Stomach (tissue), 9 donors: Measurements from ENCODE around the gene MPI. TPM values are rescaled to one million over a fixed set of nuclear protein-coding genes. Genes with fewer than 3 reads are reported as not detected.

Experiments used
- DNase-seq, 2 donors: peaks; one replicate each; pipeline versions ENCODE4 v3.0.0 to v3.0.0-alpha.2; 2013 to 2019
- H3K27ac ChIP-seq, 5 donors: fragments of 200-600 bp in 4 of 5; sonication (generic) in 4 of 5; one replicate each; pipeline ENCODE4 v1.5.1; 2013 to 2019; ENCODE audit warnings: mild to moderate bottlenecking in 1 of 5, moderate library complexity in 1 of 5
- H3K27me3 ChIP-seq, 3 donors: fragments of 200-600 bp; sonication (generic); one replicate each; pipeline ENCODE4 v1.5.1; 2017 to 2019; ENCODE audit warnings: mixed run types in 1 of 3
- H3K36me3 ChIP-seq, 4 donors: fragments of 200-600 bp; sonication (generic); 1 replicate in 3 of 4; 2 replicates in 1 of 4; pipeline ENCODE4 v1.5.1; 2016 to 2019
- H3K4me1 ChIP-seq, 4 donors: fragments of 200-600 bp; sonication (generic); one replicate each; pipeline ENCODE4 v1.5.1; 2016 to 2019
- H3K4me3 ChIP-seq, 4 donors: fragments of 200-600 bp; sonication (generic) in 3 of 4; one replicate each; pipeline ENCODE4 v1.5.1; 2016 to 2019; ENCODE audit warnings: mild to moderate bottlenecking in 1 of 4
- H3K9me3 ChIP-seq, 4 donors: fragments of 200-600 bp; sonication (generic); one replicate each; pipeline ENCODE4 v1.5.1; 2016 to 2019
- EP300 ChIP-seq: sonication (generic); formaldehyde crosslinking; IDR thresholded peaks from one replicate; pipeline ENCODE4 v1.6.1; 2017; ENCODE audit warnings: antibody characterized with exemption
- POLR2A ChIP-seq, 4 donors: fragments of 450-650 bp; IDR thresholded peaks; one replicate each; pipeline ENCODE4 v1.6.1; 2016; ENCODE audit warnings: antibody characterized with exemption in 4 of 4, control low read depth in 2 of 4, mild to moderate bottlenecking in 1 of 4, moderate library complexity in 1 of 4
- POLR2AphosphoS5 ChIP-seq, 3 donors: sonication (generic); formaldehyde crosslinking; IDR thresholded peaks; one replicate each; pipeline ENCODE4 v1.6.1; 2016; ENCODE audit warnings: antibody characterized with exemption in 3 of 3
- WGBS, 5 donors: extraction: QIAGEN DNeasy Blood & Tissue Kit in 3 of 5; methylation state at CpG; one replicate each; pipeline versions ENCODE4 v1.1.5 to v1.1.7; 2013 to 2018; 5-methylcytosine and 5-hydroxymethylcytosine counted together
- intact Hi-C: fragments of 100-400 bp; cut with DNase I; formaldehyde crosslinking; loops from one replicate; pipeline ENCODE4 v1.15.1; 2023; ENCODE audit warnings: low total_unique reads
- polyA plus RNA-seq, 3 donors: library from polyadenylated mRNA; stranded (reverse); fragments of 200-250 nt; gene quantifications; one replicate each; pipeline ENCODE4 v1.2.3, GENCODE V29; 2013
- total RNA-seq, 5 donors: library from RNA; depleted of rRNA; stranded (reverse); fragments of >200 nt; gene quantifications; one replicate each; pipeline versions ENCODE4 v1.1.0 to v1.2.3, GENCODE V29; 2014 to 2016
- TF ChIP-seq, protein P1 (sequence below), 7 experiments: fragments of 450-650 bp in 4 of 7; fragments of 200-600 bp in 3 of 7; sonication (generic) in 3 of 7; IDR thresholded peaks; one replicate each; pipeline ENCODE4 v1.5.1; 2016 to 2019; ENCODE audit warnings: antibody characterized with exemption in 7 of 7, control low read depth in 2 of 7, mild to moderate bottlenecking in 1 of 7
- donor health status: healthy with polysubstance abuse.
- donor health status: Bipolar disorder and iron deficiency.
- donor health status: healthy.

Gene MPI
- total and polyA plus RNA-seq, 8 donors: 17.0 to 35.7 (median 20.4) TPM

DNA sequence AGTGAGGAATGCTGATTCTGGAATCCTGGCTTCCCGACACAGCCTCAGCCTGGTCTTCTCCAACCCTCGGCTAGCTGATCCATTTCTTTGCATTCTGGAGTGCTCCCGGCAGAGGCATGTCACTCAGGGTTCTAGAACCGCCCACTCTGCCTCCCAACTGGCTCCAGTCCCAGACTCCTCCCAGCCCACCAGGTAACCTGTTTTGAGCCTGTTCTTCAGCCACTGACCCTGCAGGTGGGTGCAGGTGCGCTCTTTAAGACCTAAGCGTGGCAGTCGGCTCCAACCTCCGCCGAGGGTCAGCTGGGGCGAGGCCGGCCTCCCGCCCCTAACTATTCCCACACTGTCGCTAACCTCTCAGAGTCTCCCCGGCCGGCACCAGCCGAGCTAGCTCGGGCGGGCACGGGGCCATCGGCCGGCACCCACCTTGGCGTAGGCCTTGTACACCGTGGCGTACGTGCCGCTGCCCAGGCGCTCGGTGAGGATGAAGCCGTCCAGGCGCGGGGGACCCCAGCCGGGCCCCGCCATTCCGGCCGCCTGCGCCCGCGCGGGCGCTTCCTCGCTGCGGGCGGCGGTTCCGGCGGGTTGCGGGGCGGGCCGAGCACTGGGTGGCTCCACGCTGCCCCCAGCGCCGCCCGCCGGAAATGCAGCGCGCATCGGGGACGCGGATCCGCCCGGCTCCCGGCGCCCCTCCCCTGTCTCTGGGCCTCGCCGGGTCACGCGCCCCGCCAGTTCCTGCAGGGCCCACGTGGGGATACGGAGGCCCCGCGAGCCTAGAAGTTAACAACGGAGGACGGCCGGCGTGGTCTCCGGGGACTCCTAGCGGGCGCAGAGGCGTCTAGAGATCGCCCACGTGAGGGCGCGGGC lies 47.0 kb upstream of the MPI start, which contains the start of gene ULK3:
Gene ULK3 (minus strand): TSS at position 576 of the 864 bp plus-strand sequence. CDS start 51 bp downstream, at position 525.
- Histone ChIP-seq H3K36me3 (peaks cover 16 to 76% (median 69%) of the 10 kb centered on the region in 4 donors), H3K27ac (peak within 1 kb of the TSS; percentile 85 to 93 (median 88)), H3K27me3 (no peaks in the 10 kb centered on the region), H3K9me3 (no peaks in the 10 kb centered on the region), H3K4me3 (peak within 1 kb of the TSS; percentile 75 to 84 (median 80)), H3K4me1 (peaks cover 22 to 56% (median 37%) of the 10 kb centered on the region in 4 donors)
- peak; percentile 93 to 97 for DNase-seq
- TF ChIP-seq EP300: no peak
- peak; percentile 29 to 86 (median 36) for TF ChIP-seq POLR2AphosphoS5 (IDR thresholded peaks at IDR 0.05)
- TF ChIP-seq, protein P1, sequence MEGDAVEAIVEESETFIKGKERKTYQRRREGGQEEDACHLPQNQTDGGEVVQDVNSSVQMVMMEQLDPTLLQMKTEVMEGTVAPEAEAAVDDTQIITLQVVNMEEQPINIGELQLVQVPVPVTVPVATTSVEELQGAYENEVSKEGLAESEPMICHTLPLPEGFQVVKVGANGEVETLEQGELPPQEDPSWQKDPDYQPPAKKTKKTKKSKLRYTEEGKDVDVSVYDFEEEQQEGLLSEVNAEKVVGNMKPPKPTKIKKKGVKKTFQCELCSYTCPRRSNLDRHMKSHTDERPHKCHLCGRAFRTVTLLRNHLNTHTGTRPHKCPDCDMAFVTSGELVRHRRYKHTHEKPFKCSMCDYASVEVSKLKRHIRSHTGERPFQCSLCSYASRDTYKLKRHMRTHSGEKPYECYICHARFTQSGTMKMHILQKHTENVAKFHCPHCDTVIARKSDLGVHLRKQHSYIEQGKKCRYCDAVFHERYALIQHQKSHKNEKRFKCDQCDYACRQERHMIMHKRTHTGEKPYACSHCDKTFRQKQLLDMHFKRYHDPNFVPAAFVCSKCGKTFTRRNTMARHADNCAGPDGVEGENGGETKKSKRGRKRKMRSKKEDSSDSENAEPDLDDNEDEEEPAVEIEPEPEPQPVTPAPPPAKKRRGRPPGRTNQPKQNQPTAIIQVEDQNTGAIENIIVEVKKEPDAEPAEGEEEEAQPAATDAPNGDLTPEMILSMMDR (IDR thresholded peaks at IDR 0.05): peak in 5 of 7 experiments; percentile 55 to 90 (median 64)
- TF ChIP-seq POLR2A (IDR thresholded peaks at IDR 0.05): no peak
- intact Hi-C loops: loop anchor here (10.0 kb wide), 1 partner anchor 52 kb away; the partner anchor contains the start of gene MPI
- WGBS, 5 donors: 0 to 1% (median 0%) methylated on average over 26 to 84 of the region's 84 CpGs

DNA sequence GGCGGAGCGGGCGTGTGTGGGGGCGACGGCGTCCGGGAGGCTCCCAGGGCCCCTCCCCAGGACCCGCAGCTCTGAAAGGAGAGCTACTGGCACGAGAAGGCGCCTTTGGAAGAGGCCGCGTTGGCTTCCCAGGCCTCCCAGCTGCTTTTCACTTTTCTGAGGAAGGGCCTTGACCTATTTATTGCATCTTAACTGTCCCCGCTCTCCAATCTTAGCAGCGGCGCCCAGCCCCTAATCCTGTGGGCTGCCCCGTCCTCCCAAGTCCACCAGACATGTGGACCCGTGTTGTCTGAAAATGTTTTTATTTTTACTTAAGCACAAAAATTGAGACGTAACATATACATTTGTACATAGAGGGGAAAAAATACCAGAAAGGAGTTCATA lies 46.4 kb upstream of the MPI start:
- intact Hi-C loops: loop anchor here (10.0 kb wide), 1 partner anchor 51 kb away; the partner anchor contains the start of gene MPI
- no peaks in the 10 kb centered on the region for H3K27me3 ChIP-seq
- 16 to 19% (median 17%) methylated on average over 16 to 18 of the region's 18 CpGs for WGBS, 5 donors

DNA sequence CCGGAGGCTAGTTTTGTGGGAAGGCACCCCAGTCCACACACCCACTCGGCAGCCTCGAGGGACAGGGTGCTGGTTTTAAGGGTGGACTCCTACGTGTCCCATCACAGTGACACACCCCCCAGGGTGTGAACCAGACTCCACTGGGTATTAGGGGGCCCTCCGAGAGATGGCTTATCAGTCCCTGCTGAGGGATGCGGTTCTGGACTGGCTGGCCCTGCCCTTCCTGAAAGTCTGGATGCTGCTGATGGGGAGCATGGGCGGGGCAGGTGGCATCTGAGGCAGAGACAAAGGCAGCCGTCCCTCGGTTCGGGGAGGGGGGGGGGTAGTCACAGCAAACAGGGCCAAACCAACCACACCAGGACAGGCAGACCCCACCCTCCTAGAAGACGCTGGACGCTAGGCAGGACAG lies 45.9 kb upstream of the MPI start:
- Histone ChIP-seq H3K4me3 (peak overlapping the region; percentile 75 to 84 (median 80)), H3K36me3 (peaks cover 27 to 76% (median 69%) of the 10 kb centered on the region in 4 donors), H3K4me1 (peaks cover 22 to 60% (median 38%) of the 10 kb centered on the region in 4 donors), H3K27ac (peak overlapping the region; percentile 85 to 93 (median 88)), H3K27me3 (no peaks in the 10 kb centered on the region), H3K9me3 (no peaks in the 10 kb centered on the region)
- no peak for DNase-seq
- intact Hi-C loops: loop anchor here (10.0 kb wide), 1 partner anchor 51 kb away; the partner anchor contains the start of gene MPI
- TF ChIP-seq POLR2AphosphoS5 (IDR thresholded peaks at IDR 0.05): no peak
- TF ChIP-seq EP300: no peak
- TF ChIP-seq, protein P1 (IDR thresholded peaks at IDR 0.05): no peak
- TF ChIP-seq POLR2A (IDR thresholded peaks at IDR 0.05): no peak
- WGBS, 5 donors: 47 to 62% (median 55%) methylated on average over 5 to 12 of the region's 12 CpGs

More for the DNA sequence above, 46.4 kb upstream of the MPI start:
- TF ChIP-seq POLR2A (IDR thresholded peaks at IDR 0.05) (no peak), POLR2AphosphoS5 (IDR thresholded peaks at IDR 0.05) (no peak), EP300 (no peak)
- TF ChIP-seq, protein P1 (IDR thresholded peaks at IDR 0.05): no peak
- Histone ChIP-seq H3K4me1 (peaks cover 22 to 60% (median 38%) of the 10 kb centered on the region in 4 donors), H3K27ac (peak overlapping the region; percentile 85 to 93 (median 88)), H3K4me3 (peak overlapping the region; percentile 75 to 84 (median 80)), H3K9me3 (no peaks in the 10 kb centered on the region), H3K36me3 (peaks cover 22 to 76% (median 69%) of the 10 kb centered on the region in 4 donors)
- no peak for DNase-seq
